GM23248 (cell line): Measurements from ENCODE around the gene TPRA1.

Source experiments
- EZH2 ChIP-seq: fragments of 200-600 bp; sonication (generic); IDR thresholded peaks from 2 replicates; pipeline ENCODE4 v1.6.1; 2018; ENCODE audit warnings: antibody characterized with exemption, mild to moderate bottlenecking; ENCODE audit not compliant: insufficient read depth, poor library complexity, severe bottlenecking
- EZH2phosphoT487 ChIP-seq: fragments of 200-600 bp; sonication (generic); IDR thresholded peaks from 2 replicates; pipeline ENCODE4 v1.6.1; 2018; ENCODE audit warnings: antibody characterized with exemption, moderate library complexity, mild to moderate bottlenecking, low read depth; ENCODE audit not compliant: insufficient read depth

DNA sequence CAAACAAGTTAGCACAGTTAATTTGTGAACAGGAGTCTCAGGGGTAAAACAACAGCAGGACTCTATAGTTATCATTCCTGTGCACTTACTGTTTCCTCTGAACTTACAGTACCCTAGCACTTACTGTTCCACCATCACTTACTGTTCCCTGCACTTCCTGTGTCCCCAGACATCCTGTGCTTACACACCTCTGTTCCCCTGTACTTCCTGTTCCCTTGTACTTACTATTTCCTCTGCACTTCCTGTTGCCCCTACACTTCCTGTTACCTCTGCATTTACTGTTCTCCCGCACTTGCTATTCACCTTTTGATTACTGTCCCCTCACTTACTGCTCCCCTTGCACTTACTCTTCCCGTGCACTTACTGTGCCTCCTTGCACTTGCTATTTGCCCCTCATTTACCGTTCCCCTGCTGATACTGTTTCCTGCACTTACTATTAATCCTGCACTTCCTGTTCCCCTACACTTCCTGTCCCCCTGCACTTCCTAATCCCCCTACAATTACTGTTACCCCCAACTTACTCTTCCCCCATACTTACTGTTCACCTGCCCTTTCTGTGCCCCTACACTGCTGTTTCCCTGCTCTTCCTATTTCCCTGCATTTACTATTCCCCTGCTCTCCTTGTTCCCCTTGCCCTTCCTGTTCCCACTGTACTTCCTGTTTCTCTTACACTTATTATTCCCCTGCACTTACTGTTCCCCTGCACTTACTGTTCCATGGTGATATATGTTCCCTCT is 30.3 kb downstream of the TPRA1 start:
- TF ChIP-seq EZH2 (no peak), EZH2phosphoT487 (no peak)
